K562 (cell line): Measurements from ENCODE around the gene SAMD4A. TPM values are rescaled to one million over a fixed set of nuclear protein-coding genes. Genes with fewer than 3 reads are reported as not detected.

Experiments used
- ATAC-seq: fragments of 200-7000 bp; cut with Tn5 transposase; 3 replicates; pipeline ENCODE4 v1.9.1; 2020; ENCODE audit warnings: moderate library complexity
- BruUV-seq: library from RNA; stranded (reverse); fragments of 400-500 nt; replicated peaks from 2 replicates; lab custom pipeline; 2021; lab: Mats Ljungman, UMichigan
- CTCF ChIA-PET: fragments of 300-600 bp; formaldehyde crosslinking; extraction: SDS; loops from one replicate; lab custom pipeline; 2021; ENCODE audit warnings: low intra/inter-chr PET ratio; lab: Yijun Ruan, JAX
- POLR2A ChIA-PET: fragments of 300-600, 350-650 bp; sonication (Branson Sonifier 250); formaldehyde crosslinking; extraction: SDS; loops from one replicate; lab custom pipeline; 2021; ENCODE audit warnings: antibody characterized with exemption, inconsistent platforms; lab: Yijun Ruan, JAX
- DNase-seq, 4 experiments: peaks; one replicate each; pipeline versions ENCODE4 v3.0.0 to v3.0.0-alpha.2; 2011 to 2018; ENCODE audit warnings: low spot score in 3 of 4, mixed read lengths in 3 of 4; ENCODE audit errors: extremely low read depth in 1 of 4
- FAIRE-seq: peaks from 2 replicates; lab custom pipeline; 2011; peaks lifted over from hg19 to GRCh38; lab: Jason Lieb, UNC
- H2AFZ ChIP-seq: 2 replicates; pipeline ENCODE4 v1.6.0; 2011; ENCODE audit warnings: low read depth, low read length, control low read depth, inconsistent platforms
- H3K27ac ChIP-seq: fragments of 200-600 bp; 3 replicates; pipeline ENCODE4 v1.8.0; 2011; ENCODE audit warnings: low read depth, mild to moderate bottlenecking, control low read depth, inconsistent platforms, low read length, moderate library complexity, mixed read lengths; ENCODE audit errors: extremely low read depth
- H3K27me3 ChIP-seq, 2 experiments: fragments of 300-600 bp in 1 of 2; 2 replicates in 1 of 2; 3 replicates in 1 of 2; pipeline versions ENCODE4 v1.6.0 to v1.8.0; 2011; ENCODE audit warnings: inconsistent platforms in 2 of 2, low read length in 2 of 2, mild to moderate bottlenecking in 1 of 2, mixed read lengths in 1 of 2, moderate library complexity in 1 of 2; ENCODE audit not compliant: control insufficient read depth in 2 of 2, insufficient read depth in 2 of 2
- H3K36me3 ChIP-seq: fragments of 300-600 bp; 3 replicates; pipeline ENCODE4 v1.8.0; 2011; ENCODE audit warnings: mild to moderate bottlenecking, low read length, inconsistent platforms; ENCODE audit not compliant: control insufficient read depth, insufficient read depth
- H3K4me1 ChIP-seq, 2 experiments: fragments of 200-600 bp in 1 of 2; replicated peaks in 1 of 2; 2 replicates in 1 of 2; 3 replicates in 1 of 2; pipeline versions ENCODE4 v1.5.1 to v1.8.0; 2011; ENCODE audit warnings: inconsistent platforms in 2 of 2, low read length in 2 of 2, mild to moderate bottlenecking in 1 of 2, mixed read lengths in 1 of 2, moderate library complexity in 1 of 2; ENCODE audit not compliant: control insufficient read depth in 2 of 2, insufficient read depth in 2 of 2
- H3K4me2 ChIP-seq: 2 replicates; pipeline ENCODE4 v1.6.1; 2011; ENCODE audit warnings: low read length, control low read depth, inconsistent platforms, mixed read lengths; ENCODE audit not compliant: insufficient read depth
- H3K4me3 ChIP-seq: fragments of 200-600 bp; sonication (generic), shearing (Covaris generic); 2 replicates; pipeline ENCODE4 v1.5.1; 2016; ENCODE audit warnings: control low read depth, inconsistent platforms
- H3K79me2 ChIP-seq: fragments of 200-600 bp; 3 replicates; pipeline ENCODE4 v1.8.0; 2011; ENCODE audit warnings: low read length, inconsistent platforms; ENCODE audit not compliant: control insufficient read depth, insufficient read depth
- H3K9ac ChIP-seq, 2 experiments: 2 replicates each; pipeline versions ENCODE4 v1.6.0 to v1.6.1; 2011; ENCODE audit warnings: low read depth in 2 of 2, low read length in 2 of 2, control low read depth in 1 of 2, inconsistent platforms in 1 of 2, mild to moderate bottlenecking in 1 of 2, mixed read lengths in 1 of 2; ENCODE audit not compliant: insufficient read depth in 1 of 2
- H3K9me1 ChIP-seq: one replicate; pipeline ENCODE4 v1.6.0; 2011; ENCODE audit warnings: inconsistent platforms, mild to moderate bottlenecking, low read length, moderate library complexity; ENCODE audit not compliant: control insufficient read depth, insufficient read depth
- H3K9me3 ChIP-seq: replicated peaks from 2 replicates; pipeline ENCODE4 v1.5.1; 2011; ENCODE audit warnings: low read depth, low read length, inconsistent platforms; ENCODE audit not compliant: control insufficient read depth, insufficient read depth
- H4K20me1 ChIP-seq: replicated peaks from 2 replicates; pipeline ENCODE4 v1.6.1; 2011; ENCODE audit warnings: low read length, inconsistent platforms, mixed read lengths; ENCODE audit not compliant: control insufficient read depth, insufficient read depth
- DACH1 ChIP-seq: fragments of 450-650 bp; IDR thresholded peaks from 2 replicates; pipeline ENCODE4 v1.6.1; 2018; ENCODE audit not compliant: partially characterized antibody
- DDX20 ChIP-seq: fragments of 450-650 bp; IDR thresholded peaks from 2 replicates; pipeline ENCODE4 v1.6.1; 2016; ENCODE audit warnings: missing genetic modification characterization, low read depth, mild to moderate bottlenecking, missing compliant biosample characterization, moderate library complexity
- IFI16 ChIP-seq: fragments of 250-450 bp; sonication (Bioruptor Pico); IDR thresholded peaks from 2 replicates; pipeline ENCODE4 v2.1.2; 2022; ENCODE audit warnings: mild to moderate bottlenecking, inconsistent platforms
- PTTG1 ChIP-seq: fragments of 450-650 bp; IDR thresholded peaks from 2 replicates; pipeline ENCODE4 v1.6.1; 2016; ENCODE audit warnings: low read depth, mild to moderate bottlenecking, missing genetic modification characterization, missing compliant biosample characterization
- SLC30A9 ChIP-seq: fragments of 250-450 bp; sonication (Bioruptor Pico); IDR thresholded peaks from 2 replicates; pipeline ENCODE4 v1.8.0; 2022; ENCODE audit warnings: mild to moderate bottlenecking, moderate library complexity
- SMARCE1 ChIP-seq: fragments of 450-650 bp; IDR thresholded peaks from 2 replicates; pipeline ENCODE4 v1.7.1; 2016; ENCODE audit warnings: mild to moderate bottlenecking
- ZNF253 ChIP-seq: fragments of 250-450 bp; sonication (Bioruptor Pico); conservative IDR thresholded peaks from 2 replicates; pipeline ENCODE4 v1.6.1; 2021; ENCODE audit warnings: mild to moderate bottlenecking
- ZSCAN29 ChIP-seq: fragments of 450-650 bp; IDR thresholded peaks from 2 replicates; pipeline ENCODE4 v1.6.1; 2017
- WGBS: fragments of 100-300 bp; shearing (Covaris generic); methylation state at CpG from one replicate; pipeline ENCODE4 v1.1.6; 2016; ENCODE audit warnings: low coverage, mixed read lengths; ENCODE audit not compliant: insufficient coverage; ENCODE audit errors: missing lambda C conversion rate; 5-methylcytosine and 5-hydroxymethylcytosine counted together
- in situ Hi-C: fragments of 300-500 bp; cut with MboI; formaldehyde crosslinking; loops from 4 replicates; pipeline ENCODE4 v1.15.0; 2018; ENCODE audit warnings: inconsistent platforms, mixed read lengths
- intact Hi-C: fragments of 100-400 bp; cut with micrococcal nuclease; formaldehyde crosslinking; loops from 2 replicates; pipeline ENCODE4 v1.14.2; 2022
- polyA plus RNA-seq, 8 experiments: library from polyadenylated mRNA; depleted of rRNA in 4 of 8; stranded (reverse) in 5 of 8; unstranded in 3 of 8; fragments of >200 nt; fragmentation: Nextera tagmentation in 2 of 8; fragmentation: Illumina TruSeq in 1 of 8; extraction: Ambion mirVana in 2 of 8; extraction: Trizol in 1 of 8; gene quantifications; 2 replicates each; pipeline versions ENCODE4 v1.2.1 to v1.2.3, GENCODE V29; 2011 to 2014; ENCODE audit warnings: inconsistent platforms in 1 of 8, missing spikeins in 1 of 8
- total RNA-seq, 7 experiments: library from RNA; depleted of rRNA in 6 of 7; stranded (reverse); fragments of >200 nt in 6 of 7; fragmentation: Illumina TruSeq in 2 of 7; extraction: Trizol in 2 of 7; gene quantifications; 2 replicates each; pipeline versions ENCODE4 v1.2.1 to v1.2.3, GENCODE V29; 2011 to 2021; ENCODE audit warnings: low replicate concordance in 1 of 7
- TF ChIP-seq, protein P1 (sequence below): sonication (generic); formaldehyde crosslinking; IDR thresholded peaks from 2 replicates; pipeline ENCODE4 v1.8.0; 2022; ENCODE audit warnings: mild to moderate bottlenecking, missing genetic modification reagents
- TF ChIP-seq, protein P2 (sequence below): fragments of 450-650 bp; formaldehyde crosslinking; IDR thresholded peaks from 2 replicates; pipeline ENCODE4 v1.4.0; 2020; ENCODE audit warnings: mild to moderate bottlenecking
- TF ChIP-seq, protein P3 (sequence below): fragments of 250-450 bp; sonication (Bioruptor Pico); IDR thresholded peaks from 2 replicates; pipeline ENCODE4 v1.5.0; 2021; ENCODE audit warnings: mild to moderate bottlenecking, moderate library complexity
- TF ChIP-seq, protein P4 (sequence below): IDR thresholded peaks from 2 replicates; pipeline ENCODE4 v1.6.1; 2011; ENCODE audit not compliant: insufficient read length; ENCODE audit errors: extremely low read depth
- TF ChIP-seq, protein P5 (sequence below): sonication (generic); formaldehyde crosslinking; IDR thresholded peaks from 2 replicates; pipeline ENCODE4 v1.8.1; 2023; ENCODE audit warnings: mild to moderate bottlenecking, missing genetic modification reagents

The SAMD4A gene
- total and polyA plus RNA-seq, 9 of the 15 experiments (the other 6 are each of a cell fraction or from before 2014, with no cell fraction given): 0.66 to 6.8 (median 3.3) TPM

DNA sequence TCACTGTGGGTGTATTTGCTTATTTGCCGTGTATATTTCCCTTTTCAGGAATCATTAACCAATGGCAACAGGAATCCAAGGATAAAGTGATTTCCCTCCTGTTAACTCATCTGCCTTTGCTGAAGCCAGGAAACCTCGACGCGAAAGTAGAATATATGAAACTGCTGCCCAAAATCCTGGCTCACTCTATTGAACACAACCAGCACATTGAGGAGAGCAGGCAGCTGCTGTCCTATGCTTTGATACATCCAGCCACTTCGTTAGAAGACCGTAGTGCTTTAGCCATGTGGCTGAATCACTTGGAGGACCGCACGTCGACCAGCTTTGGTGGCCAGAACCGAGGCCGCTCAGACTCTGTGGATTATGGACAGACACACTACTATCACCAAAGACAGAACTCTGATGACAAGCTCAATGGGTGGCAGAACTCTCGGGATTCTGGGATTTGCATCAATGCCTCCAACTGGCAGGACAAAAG is 135.1 kb downstream of the SAMD4A start (continued):
- TF ChIP-seq SLC30A9 (CRISPR knock-in tag) (no peak), ZSCAN29 (no peak), PTTG1 (tag) (no peak), ZNF253 (CRISPR knock-in tag) (no peak)
- TF ChIP-seq, protein P1, sequence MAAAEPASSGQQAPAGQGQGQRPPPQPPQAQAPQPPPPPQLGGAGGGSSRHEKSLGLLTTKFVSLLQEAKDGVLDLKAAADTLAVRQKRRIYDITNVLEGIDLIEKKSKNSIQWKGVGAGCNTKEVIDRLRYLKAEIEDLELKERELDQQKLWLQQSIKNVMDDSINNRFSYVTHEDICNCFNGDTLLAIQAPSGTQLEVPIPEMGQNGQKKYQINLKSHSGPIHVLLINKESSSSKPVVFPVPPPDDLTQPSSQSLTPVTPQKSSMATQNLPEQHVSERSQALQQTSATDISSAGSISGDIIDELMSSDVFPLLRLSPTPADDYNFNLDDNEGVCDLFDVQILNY: no peak
- TF ChIP-seq, protein P2, sequence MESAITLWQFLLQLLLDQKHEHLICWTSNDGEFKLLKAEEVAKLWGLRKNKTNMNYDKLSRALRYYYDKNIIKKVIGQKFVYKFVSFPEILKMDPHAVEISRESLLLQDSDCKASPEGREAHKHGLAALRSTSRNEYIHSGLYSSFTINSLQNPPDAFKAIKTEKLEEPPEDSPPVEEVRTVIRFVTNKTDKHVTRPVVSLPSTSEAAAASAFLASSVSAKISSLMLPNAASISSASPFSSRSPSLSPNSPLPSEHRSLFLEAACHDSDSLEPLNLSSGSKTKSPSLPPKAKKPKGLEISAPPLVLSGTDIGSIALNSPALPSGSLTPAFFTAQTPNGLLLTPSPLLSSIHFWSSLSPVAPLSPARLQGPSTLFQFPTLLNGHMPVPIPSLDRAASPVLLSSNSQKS (CRISPR knock-in tag): no peak

DNA sequence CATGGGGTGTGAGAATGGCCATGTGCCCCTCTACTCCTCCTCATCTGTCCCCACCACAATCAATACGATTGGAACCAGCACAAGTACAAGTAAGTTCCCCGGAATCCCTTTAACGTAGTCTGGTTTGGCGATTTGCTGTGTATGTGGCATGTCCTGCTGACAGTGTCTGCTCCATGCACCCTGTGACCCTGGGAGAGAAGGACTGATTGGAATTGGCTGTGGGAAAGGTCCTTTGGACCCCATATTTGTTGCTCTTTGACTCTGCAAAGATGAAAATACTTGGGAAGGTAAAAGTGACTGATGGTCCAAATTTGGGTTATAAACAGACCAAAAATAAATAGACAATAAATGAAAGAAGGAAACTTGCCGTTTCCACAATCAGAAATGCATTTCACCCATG is 135.6 kb downstream of the SAMD4A start:
- intact Hi-C loops: no loop called here
- Histone ChIP-seq H3K79me2 (peaks cover 13% of the 10 kb centered on the region), H2AFZ (no peak overlapping the region), H3K9me3 (no peaks in the 10 kb centered on the region), H3K27me3 (no peaks in the 10 kb centered on the region), H3K4me2 (no peak overlapping the region), H4K20me1 (0 out of 2 replicates have a peak, but pooled peaks cover 4% of the 10 kb centered on the region), H3K4me1 (peaks cover under 1 to 12% of the 10 kb centered on the region in 2 experiments; a peak in 3 of 5 replicates), H3K9me1 (no peaks in the 10 kb centered on the region), H3K36me3 (peaks cover 31% of the 10 kb centered on the region; the same call in 2 of the 3 replicates), H3K27ac (no peak overlapping the region), H3K9ac (no peak overlapping the region), H3K4me3 (no peak overlapping the region)
- DNase-seq (no peak), FAIRE-seq (no peak), ATAC-seq (no peak)
- no TSS peak for BruUV-seq
- in situ Hi-C loops: no loop called here
- POLR2A ChIA-PET: interaction anchor here (0.6 to 1.3 kb wide), 2 partner anchors 8 to 134 kb away, joined by 4 to 7 read pairs; no protein-coding TSS in a partner anchor
- WGBS: 83% methylated on average over 2 of the region's 5 CpGs
- CTCF ChIA-PET: no interaction called here
- TF ChIP-seq, protein P3, sequence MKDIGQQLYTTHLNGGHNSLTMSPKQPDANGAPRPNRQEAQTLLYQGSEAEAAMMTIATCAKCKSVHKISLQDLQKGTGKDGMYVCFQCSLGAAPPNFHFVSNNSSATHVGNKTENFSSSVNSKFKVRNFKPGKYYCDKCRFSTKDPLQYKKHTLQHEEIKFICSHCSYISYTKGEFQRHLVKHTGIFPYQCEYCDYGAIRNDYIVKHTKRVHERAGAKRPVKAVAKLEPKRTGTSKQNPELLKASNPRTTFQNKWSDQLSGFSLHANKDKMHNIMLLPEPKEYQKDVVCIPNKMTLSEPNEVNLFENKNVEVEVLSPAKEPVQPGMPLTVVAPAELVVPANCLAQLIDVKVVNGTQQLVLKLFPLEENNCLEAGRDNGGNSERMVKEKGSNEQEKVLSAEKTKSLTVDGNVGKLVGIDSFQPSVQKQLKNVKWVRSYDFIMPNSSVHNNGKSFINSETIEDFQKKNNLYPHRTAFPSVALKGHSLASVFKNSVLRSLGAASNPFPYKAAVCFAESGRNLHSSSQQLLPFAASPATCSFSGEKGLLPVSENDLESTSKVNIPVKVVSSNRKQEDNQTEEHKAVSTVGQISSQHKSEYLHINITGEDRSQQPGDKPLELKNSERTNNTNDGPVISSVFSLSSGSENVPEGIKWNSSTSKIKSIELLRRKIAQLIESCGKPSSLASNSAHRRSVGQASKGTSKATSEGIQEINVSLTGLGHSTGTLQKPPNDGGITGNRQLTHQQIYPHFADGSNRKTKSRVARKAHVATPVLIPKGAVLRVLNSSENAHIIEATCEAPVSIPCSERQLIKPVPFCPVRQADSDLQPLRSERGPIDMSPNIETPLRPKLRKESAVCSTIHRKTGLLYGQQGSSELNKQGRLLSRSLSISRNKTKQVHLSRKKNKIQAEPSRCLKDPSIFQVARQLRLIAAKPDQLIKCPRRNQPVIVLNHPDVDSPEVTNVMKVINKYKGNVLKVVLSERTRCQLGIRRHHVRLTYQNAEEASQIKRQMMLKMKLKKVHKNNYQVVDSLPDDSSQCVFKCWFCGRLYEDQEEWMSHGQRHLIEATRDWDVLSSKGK (CRISPR knock-in tag): no peak
- TF ChIP-seq SMARCE1 (no peak), DDX20 (tag) (no peak), IFI16 (CRISPR knock-in tag) (no peak), DACH1 (no peak)
- TF ChIP-seq, protein P4, sequence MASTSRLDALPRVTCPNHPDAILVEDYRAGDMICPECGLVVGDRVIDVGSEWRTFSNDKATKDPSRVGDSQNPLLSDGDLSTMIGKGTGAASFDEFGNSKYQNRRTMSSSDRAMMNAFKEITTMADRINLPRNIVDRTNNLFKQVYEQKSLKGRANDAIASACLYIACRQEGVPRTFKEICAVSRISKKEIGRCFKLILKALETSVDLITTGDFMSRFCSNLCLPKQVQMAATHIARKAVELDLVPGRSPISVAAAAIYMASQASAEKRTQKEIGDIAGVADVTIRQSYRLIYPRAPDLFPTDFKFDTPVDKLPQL: no peak
- TF ChIP-seq, protein P5, sequence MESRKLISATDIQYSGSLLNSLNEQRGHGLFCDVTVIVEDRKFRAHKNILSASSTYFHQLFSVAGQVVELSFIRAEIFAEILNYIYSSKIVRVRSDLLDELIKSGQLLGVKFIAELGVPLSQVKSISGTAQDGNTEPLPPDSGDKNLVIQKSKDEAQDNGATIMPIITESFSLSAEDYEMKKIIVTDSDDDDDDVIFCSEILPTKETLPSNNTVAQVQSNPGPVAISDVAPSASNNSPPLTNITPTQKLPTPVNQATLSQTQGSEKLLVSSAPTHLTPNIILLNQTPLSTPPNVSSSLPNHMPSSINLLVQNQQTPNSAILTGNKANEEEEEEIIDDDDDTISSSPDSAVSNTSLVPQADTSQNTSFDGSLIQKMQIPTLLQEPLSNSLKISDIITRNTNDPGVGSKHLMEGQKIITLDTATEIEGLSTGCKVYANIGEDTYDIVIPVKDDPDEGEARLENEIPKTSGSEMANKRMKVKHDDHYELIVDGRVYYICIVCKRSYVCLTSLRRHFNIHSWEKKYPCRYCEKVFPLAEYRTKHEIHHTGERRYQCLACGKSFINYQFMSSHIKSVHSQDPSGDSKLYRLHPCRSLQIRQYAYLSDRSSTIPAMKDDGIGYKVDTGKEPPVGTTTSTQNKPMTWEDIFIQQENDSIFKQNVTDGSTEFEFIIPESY (CRISPR knock-in tag): no peak
